ENCODE data around the gene MTM1.

DNA sequence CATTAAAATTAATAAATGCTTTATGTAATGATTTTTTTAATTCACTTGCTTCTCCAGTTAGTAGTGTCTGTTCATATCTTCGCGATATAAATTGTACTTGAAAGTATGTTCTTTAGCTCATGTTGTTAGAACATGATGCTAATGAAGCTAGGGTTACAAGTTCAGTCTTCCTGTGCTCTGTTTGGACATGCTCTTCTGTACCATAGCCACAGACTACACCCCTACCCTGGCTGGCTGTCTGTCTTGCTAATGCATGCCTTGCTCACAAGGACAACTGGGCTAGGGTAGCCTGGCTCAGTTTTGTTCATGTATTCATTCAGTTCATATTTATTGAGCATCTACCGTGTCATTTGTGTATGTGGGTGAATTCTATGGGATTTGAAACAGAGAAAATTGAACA is 74.0 kb downstream of the MTM1 start:
- TF ChIP-seq EP300 (IDR thresholded peaks at IDR 0.05): no peak
- TF ChIP-seq CTCF (IDR thresholded peaks at IDR 0.05): no peak
